Posterior cingulate gyrus (tissue), 11 donors: Measurements from ENCODE around the gene GPC6.

Experiments
- DNase-seq, 10 donors: peaks; one replicate each; pipeline versions ENCODE4 v3.0.0 to v3.0.0-alpha.2; 2020 to 2021; ENCODE audit warnings: mixed read lengths in 3 of 10
- intact Hi-C: fragments of 100-400 bp; cut with DNase I; formaldehyde crosslinking; loops from one replicate; pipeline ENCODE4 v1.15.1; 2023

GPC6 gene

GRCh38 chr13:93716623-93717022 is 490.0 kb downstream of the GPC6 start:
- DNase-seq = no peak
- intact Hi-C loops = no loop called here

DNA sequence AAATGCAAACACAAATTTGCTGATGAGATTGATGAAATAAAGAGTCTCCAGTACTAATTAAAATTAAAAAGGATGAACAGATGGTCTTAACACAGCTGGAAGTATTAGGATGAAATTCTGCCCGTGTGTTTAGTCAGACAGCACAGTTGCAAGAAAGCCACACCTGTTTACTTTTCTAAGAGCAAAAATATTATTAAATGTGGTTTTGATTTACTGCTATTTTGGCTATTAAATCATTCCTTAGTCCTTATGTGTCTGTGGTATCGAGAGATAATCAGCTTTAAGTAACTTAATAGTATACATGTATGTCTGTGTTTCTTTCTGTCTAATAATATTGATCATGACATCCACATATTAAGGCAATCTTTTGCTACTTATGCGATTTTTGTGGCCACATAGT is 494.9 kb downstream of the GPC6 start:
- intact Hi-C loops = no loop called here
- no peak for DNase-seq

DNA sequence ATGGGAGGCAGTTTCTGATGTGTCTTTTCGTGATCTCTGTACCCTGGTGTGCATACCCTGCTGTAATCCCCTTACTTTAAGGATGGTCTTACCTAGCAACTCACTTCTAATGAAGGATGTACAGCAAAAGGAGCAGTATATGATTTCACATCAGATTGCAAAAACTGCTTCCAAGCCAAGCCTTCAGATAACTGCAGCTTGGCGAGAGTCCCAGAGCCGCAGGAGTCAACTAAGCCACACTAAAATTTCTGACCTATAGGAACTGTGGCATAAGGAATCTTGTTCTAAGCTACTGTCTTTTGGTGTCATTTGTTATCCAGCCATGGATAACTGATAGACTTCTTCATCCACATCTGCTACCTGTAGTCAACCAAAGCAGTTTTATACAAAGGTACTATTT is 496.7 kb downstream of the GPC6 start:
- peak in 1 of 10 donors; percentile 71 for DNase-seq

DNA sequence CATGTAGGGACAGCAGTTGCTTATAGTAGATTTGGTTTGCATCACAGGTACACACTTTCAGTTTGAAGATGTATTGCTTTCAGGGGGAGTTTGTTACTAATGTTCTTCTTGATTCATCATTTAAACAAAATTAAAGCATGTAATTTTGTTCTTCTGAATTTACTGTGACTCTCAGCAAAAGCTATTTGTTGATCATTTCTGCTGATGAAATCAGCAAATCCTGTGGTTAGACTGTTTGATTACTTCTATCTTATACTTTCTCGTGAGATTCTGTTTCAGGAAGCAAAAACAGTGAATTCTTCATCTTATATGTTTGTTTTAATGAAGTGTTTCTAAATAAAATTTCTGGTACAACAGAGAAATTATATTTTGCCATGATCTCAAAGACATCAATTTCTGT is 497.6 kb downstream of the GPC6 start:
- intact Hi-C loops = no loop called here
- no peak for DNase-seq

More for the DNA sequence above, 496.7 kb downstream of the GPC6 start:
- intact Hi-C loops = no loop called here

- DNase-seq = no peak
- intact Hi-C loops = no loop called here
Observed at GRCh38 chr13:93726173-93726957, 499.8 kb downstream of the GPC6 start.

- intact Hi-C loops = no loop called here
- DNase-seq = no peak
Observed at GRCh38 chr13:93727211-93728141, 500.9 kb downstream of the GPC6 start.

DNA sequence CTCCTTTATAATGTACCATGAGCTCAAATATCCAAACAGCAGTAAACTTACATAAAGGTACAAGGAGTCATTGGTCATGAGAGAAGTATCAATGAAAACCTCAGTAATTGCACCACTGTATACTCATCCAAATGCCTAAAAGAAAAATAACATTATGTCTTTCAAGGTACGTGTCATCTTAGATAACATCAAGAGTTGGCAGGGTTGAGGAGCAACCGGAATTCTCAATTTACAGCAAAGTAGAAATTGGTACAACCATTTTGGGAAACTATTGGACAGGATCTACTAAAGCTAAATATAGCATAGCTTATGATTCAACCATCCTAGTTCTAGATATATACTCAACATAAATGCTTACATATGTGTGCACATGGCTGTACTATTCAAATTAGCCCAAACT is 502.8 kb downstream of the GPC6 start:
- DNase-seq = no peak
- intact Hi-C loops = no loop called here

GRCh38 chr13:93730780-93731179 is 504.2 kb downstream of the GPC6 start:
- DNase-seq = no peak
- intact Hi-C loops = no loop called here

DNA sequence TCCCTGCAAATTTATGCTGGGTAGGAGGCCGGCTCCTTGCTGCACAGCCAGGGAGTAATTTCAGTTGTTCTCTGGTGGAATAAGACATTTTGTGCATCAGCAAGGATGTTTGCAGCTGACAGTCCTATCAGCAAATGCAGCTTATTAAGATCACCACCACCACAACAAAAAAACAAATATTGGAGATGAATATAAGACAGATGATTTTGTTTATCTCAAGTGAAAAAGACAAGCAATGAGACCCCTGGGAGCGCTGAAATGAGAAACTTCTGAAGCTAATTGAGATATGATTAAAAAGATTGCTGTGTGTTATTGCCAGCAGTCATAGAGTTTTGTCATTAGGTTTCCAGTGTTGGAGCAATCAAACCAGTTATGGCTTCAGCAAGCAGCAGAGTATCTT is 505.6 kb downstream of the GPC6 start:
- peak in 1 of 10 donors; percentile 8 for DNase-seq
- intact Hi-C loops = no loop called here

DNA sequence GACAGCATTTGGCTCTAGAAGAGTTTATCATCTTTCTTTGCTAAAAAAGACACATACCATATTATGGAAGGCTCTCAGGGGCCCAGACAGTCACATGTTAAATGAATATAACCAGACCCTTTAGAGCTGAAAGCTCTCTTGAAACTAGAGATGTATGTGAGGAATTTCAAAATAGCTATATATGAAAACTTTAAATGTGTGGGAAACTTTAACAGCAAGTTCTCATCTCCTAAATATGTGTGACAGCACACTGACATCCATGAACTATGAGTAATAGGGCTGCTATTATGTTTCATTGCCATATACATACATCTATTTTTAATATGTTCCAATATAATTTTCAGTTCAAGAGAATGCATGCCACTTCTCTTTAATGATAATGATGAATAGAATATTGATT is 509.5 kb downstream of the GPC6 start:
- intact Hi-C loops = no loop called here
- DNase-seq = no peak

DNA sequence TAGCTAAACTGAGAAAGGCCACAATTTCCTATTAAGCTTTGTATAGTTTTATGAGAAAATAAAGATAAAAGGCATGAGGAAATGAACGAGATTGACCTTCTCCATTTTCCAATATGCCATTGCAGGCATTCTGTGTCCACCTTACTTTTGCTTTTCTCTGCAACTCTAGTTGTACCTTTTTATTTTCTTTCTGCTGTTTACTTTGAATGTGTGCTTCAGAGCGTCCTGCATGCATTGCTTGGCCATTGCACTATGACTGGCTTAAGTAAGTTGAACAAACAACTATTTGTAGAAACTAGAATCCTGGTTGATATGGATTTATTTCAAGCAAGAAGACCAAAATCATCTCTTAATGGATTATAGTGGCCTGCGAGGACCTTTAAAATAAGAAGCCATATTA is 510.3 kb downstream of the GPC6 start:
- no peak for DNase-seq
- intact Hi-C loops = no loop called here

DNA sequence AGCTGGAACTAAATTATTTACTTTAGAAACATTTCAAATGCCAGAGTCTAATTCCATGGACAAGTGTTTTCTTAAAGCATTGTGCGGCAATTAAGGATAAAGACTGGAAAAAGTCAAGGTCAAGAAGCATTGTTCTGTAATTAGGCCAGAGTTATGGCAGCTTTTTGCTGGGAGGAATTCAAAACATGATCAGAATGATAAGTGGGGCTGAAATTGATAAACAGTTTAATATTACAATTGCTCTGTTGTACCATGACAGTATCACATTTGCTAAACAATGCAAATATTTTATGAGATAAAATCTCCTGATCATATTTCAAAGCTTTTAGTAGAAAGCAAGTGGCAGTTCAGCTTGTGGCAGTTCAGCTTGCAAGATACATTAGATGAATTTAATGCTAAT is 513.7 kb downstream of the GPC6 start:
- DNase-seq = no peak
- intact Hi-C loops = no loop called here

DNA sequence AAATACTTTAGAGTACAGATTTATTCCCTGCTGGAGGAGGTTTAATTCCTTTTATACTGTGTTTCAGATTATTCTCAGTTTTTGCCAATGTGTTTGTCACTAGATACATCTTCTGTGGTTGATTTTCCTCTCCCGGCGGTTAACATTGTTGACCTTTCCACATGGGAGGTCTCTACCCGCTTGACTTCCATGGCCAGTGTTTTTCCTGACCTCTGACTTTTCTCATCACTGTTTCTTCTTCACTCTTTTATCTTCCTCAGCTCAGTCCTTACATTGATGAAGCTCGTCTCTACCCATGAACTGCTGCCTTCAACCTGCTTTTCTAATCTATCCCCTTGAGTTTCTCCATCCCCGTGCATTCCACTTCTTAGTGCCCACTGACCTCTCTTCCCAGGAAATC is 517.4 kb downstream of the GPC6 start:
- no peak for DNase-seq
- intact Hi-C loops = no loop called here

GRCh38 chr13:93744886-93745285 is 518.3 kb downstream of the GPC6 start:
- intact Hi-C loops = no loop called here
- no peak for DNase-seq

- DNase-seq = no peak
- intact Hi-C loops = no loop called here
Observed at GRCh38 chr13:93745884-93746283, 519.3 kb downstream of the GPC6 start.

GRCh38 chr13:93746589-93746988 is 520.0 kb downstream of the GPC6 start:
- no peak for DNase-seq
- intact Hi-C loops = no loop called here

DNA sequence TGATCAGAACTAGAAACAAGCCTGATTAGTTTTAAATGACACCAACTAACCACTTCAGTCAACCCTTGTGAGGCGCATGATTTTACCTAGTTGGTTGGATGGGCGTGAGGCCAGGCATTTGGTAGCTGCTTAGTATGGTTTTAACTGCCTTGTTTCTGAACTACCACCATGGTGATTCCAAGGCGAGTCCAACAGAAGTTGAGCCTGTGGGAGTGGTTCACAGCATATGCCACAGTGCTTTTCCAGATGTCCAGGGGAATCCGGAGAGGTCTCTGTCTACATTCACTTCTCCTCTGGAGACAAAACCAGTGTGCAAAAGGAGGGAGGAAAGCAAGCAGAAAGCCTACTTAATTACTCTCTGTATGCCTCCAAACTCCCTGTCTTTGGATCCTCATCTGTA is 524.1 kb downstream of the GPC6 start:
- no peak for DNase-seq
- intact Hi-C loops = no loop called here

- intact Hi-C loops = no loop called here
- no peak for DNase-seq
Observed at GRCh38 chr13:93751117-93751516, 524.5 kb downstream of the GPC6 start.

GRCh38 chr13:93752541-93752940 is 525.9 kb downstream of the GPC6 start:
- intact Hi-C loops = no loop called here
- DNase-seq = no peak

- DNase-seq = no peak
- intact Hi-C loops = no loop called here
Observed at GRCh38 chr13:93753639-93754038, 527.0 kb downstream of the GPC6 start.

GRCh38 chr13:93755341-93755740 is 528.7 kb downstream of the GPC6 start:
- intact Hi-C loops = no loop called here
- DNase-seq = no peak

DNA sequence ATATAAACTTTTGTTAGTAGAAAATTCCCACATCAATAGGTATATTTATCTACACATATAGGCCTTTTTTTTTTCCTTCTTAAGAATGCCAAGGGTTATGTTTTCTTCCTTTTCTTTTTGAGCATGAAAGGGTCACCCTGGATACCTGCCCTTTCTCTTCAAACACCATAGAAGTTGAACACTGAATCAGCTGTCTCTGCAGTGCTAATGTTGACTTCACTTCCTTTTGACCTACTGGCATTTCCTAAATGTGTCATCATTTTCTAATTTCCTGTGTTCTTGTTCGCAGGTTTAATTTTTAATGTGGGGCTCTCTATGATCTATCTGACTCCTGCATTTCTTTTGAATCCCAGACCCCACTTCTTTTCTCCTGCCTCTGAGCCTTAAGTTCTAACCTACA is 532.0 kb downstream of the GPC6 start:
- intact Hi-C loops = no loop called here
- no peak for DNase-seq
